Eye (tissue), 1 donor: ENCODE measurements around the gene HERC3.

Source experiments
- DNase-seq: peaks from one replicate; pipeline ENCODE4 v3.0.0-alpha.2; 2015

Gene HERC3

DNA sequence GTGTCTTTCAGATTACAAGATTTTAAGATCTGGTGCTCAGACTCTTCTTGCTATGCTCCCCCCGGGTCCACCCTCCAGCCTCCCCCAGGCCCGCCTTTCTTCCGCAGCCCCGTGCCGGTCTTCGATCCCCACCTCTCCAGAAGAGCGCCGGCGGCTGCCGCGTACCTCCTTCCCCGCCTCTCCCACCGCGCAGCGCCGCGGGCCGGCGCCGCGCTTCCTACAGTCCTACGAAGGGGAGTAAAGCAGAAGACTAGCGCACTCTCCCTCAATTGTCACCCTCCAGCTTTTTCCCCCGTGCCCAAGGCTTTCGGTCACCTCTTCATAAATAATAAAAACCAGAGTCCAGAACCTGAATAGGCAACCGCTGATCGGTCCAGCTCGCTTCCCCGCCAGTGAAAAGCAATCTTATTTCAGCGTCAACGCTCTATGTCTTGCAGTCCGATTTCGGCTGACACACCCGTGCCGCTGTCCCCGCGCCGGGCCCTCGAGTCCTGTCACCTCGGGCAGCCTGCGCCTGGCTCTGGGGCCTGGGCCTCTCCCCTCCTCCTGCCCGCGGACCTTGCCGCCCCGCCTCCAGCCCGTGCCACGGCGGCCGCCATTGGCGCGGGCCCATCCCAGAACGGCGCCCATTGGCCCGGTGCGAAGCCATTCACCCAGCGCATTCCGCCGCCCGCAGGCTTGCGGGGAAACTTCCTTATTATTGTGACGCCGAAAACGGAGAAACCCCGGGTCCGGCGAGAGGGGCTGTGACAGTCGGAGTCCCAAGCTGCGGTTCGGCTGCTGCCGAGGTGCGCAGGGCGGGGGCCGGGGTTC is at the start of gene HERC3:
Gene HERC3 (plus strand): TSS at position 694 of the 813 bp plus-strand sequence. CDS start 13,344 bp downstream, outside the sequence.
- peak; percentile 96 for DNase-seq

DNA sequence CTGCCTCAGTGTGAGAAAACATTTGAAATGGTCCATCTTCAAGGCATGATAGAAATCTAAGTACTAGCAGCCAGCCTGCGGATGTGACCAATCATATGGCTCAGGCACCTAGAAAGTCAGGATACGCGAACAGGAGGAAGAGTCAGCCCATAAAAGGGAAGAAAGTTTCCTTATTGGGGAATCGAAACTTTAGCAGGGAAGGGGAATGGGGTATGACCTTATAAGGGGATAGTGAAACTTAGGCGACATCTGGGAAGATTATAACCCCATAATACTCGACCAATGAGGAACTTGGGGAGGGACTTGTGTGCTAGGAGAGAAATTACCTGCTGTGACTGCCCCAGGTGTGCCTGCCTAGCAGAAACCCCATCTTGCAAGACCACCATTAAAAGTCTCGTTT is 42.5 kb upstream of the HERC3 start:
- DNase-seq: no peak

DNA sequence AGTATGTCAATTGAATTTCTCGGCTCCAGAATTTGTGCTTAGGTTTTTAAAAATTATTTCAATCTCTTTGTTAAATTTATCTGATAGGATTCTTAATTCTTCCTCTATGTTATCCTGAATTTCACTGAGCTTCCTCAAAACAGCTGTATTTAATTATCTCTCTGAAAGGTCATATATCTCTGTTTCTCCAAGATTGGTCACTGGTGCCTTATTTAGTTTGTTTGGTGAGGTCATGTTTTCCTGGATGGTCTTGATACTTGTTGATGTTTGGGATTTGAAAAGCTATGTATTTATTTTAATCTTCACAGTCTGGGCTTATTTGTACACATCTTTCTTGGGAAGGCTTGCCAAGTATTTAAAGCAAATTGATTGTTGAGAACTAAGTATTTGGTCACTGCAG is 24.7 kb upstream of the HERC3 start:
- no peak for DNase-seq

DNA sequence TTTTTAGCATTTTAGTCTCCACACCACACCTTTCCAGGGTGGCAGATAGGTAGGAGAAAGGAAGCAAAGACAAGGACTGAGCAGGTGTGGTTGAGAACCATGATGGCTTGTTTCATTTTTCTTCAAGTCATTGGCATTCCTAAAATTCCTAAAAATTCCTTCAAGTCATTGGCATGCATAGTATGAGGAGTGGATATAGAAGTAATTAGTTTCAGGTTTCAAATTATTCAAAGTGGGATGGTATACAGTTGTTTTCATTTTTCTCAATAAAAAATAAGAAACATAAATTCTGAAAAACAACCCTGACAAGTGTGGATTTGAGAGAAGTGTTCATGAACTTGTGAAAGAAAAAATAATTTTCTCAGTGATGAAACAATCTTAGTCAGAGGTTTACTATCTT is 22.3 kb upstream of the HERC3 start:
- DNase-seq: no peak

DNA sequence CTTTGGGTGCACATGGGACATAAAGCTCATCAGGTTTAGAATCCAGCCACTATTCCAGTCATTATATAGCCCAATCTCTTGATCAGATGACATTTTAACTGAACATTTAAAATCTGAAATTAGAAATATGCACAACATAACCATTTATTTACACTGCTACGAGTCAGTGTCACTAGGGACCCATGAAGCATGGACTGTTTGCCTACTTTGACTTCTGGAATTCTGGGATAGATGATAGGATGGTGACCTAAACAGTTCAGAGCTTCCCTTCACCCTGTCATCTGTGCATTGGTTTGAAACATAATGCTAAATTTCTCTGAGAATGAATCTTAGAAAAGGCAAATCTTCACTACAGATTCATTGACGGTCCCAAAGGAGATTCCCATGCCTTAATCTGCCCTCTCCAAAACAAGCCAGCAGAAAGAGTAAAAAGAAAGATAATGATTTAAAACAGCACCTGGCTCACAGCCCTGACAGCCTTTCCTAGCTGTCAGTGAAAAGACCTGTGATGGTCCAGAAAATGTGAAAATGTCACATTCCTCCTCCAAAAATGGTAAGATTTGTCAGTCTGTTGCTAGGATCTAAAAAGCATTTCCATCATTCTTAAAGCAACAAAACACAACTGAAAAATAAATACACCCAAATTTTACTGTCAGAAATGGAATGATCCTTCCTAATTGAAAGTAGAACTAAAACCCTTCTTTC is 18.9 kb upstream of the HERC3 start:
- DNase-seq: no peak

DNA sequence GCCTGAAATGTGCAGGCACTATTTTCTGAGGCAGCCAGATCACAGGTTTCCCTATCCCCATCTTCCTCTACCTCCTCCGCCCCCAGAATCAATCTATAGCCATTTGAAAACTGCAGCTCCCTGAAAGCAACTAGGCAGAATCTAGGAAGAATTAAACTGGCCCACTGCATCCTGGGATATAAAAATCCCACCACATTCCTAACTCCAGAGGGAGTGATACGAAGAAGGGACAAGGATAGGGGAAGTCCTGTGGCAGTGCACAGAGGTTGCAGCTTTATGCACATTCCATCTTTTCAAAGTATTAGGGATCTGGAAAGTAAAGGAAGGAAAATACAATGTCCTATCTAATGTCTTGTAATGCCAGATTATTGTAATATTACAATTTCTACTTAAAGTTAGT is 18.3 kb upstream of the HERC3 start:
- DNase-seq: peak; percentile 45

DNA sequence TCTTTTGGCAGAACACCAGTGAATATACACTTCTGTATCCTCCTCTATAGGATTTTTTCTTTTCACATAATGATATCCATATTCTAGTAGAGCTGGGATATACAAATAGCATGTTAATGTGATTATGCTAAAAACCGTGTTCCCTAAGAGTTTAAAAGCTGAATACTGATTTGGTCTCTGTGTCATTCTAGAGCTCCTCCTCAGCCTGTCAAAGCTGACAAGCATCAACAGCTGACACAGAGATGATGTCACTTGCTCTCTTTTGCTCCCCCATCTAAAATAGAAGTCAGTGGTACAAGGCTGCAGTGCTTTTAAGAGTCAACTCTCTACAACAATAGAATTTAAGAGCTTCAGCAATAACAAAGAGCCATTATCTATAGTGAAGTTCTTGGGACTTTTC is 17.1 kb upstream of the HERC3 start:
- peak; percentile 6 for DNase-seq

DNA sequence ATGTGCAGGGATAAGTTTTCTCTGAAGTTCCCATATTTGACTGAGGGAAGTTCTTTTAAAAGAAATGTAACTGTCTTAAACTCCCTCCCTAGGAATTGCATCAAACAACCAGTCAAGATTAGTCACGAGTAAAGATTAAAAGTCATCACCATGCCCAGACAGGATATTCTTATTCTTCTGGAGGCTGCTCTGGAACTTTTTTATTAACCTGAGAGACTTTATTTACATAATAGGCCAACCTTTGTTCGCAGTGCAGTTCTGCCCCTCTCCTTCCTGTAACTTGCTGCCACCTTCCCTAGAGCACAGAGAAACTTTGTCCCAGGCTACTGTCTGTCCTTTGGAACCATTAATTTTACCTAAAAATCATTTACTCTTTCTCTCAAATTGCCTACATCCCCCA is 9.8 kb upstream of the HERC3 start:
- no peak for DNase-seq

DNA sequence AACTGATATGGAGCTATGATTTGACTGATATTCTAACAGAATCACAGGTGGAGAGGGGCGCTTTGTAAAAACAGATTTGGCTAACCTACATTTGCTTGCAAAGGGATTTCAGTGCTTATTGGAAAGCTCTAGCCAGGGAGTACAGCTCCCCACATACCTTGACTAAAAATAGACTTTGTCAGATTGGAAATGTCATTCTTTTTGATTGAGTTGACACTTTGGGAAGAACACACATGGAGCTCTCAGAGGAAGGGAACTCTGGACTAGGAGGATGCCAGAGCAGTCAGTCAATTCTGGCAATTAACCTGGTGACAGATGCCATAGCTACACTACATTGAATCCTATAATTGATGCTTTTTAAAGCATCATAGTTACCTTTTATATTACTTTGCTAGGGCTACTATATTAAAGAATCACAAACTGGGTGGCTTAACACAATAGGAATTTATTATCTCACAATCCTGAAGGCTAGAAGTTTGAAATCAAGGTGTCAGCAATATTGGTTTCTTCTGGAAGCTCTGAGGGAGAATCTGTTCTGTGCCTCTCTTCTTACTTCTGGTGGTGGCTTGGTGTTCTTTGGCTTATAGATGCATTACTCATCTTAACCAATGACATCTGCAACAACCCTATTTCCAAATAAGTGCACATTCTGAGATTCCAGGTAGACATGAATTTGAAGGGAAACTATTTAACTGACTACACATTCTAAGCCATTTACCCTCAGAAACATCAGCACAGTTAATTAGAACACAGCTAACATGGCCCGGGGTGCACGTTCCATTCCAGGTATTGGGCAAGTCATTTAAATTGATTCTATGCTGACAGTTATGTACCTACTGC is 8.4 kb upstream of the HERC3 start:
- DNase-seq: no peak

DNA sequence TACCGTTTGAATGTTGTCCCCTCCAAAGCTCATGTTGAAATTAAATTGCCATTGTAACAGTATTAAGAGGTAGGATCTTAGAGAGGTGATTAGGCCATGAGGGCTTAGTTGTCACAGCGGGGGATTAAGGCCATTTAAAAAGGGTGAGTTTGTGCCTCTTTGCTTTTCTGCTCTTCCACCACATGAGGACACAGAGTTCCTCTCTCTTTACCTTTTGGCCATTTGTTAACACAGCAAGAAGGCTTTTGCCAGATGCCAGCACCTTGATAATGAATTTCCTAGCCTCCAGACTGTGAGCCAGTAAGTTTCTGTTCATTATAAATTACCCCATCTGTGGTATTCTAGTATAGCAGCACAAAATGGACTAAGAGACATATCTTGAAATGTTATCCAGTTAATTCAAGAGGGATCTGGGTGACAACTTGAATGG is 7.8 kb upstream of the HERC3 start:
- DNase-seq: no peak

DNA sequence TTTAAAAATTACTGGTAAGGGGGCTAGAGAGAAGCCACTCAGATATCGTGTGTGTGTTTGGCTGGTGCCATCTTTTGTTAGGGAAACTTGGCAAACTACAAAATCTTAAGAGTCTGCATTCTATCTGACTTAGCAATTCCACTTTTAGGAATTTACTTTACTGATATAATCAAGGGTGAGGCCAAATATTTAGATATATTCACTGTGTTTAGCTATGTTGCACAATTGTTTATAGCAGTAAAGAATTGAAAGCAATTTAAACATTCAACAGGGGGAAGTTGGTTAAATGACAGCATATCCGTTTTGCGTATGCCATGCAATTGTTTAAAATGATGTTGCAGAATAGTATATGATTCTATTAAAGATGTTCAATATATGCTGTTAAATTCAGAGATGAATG is 6.4 kb upstream of the HERC3 start:
- no peak for DNase-seq

DNA sequence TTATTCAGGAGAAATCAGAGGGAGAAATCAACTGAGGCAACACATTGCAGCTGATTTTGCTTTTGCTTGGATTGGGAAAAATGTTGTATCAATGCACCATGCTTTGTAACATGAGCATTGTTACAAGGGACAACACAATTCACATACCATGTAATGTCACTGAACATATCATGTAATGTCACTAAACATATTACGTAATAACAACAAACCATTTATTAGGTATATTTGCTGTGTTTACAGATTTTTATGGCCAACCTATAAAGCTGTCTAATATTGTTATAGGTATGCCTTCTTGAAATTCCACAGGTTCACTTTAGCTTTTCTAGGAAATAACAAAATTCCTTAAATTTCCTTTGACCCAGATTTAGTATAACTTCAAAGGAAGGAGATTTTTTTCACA is 5.0 kb upstream of the HERC3 start:
- DNase-seq: no peak

DNA sequence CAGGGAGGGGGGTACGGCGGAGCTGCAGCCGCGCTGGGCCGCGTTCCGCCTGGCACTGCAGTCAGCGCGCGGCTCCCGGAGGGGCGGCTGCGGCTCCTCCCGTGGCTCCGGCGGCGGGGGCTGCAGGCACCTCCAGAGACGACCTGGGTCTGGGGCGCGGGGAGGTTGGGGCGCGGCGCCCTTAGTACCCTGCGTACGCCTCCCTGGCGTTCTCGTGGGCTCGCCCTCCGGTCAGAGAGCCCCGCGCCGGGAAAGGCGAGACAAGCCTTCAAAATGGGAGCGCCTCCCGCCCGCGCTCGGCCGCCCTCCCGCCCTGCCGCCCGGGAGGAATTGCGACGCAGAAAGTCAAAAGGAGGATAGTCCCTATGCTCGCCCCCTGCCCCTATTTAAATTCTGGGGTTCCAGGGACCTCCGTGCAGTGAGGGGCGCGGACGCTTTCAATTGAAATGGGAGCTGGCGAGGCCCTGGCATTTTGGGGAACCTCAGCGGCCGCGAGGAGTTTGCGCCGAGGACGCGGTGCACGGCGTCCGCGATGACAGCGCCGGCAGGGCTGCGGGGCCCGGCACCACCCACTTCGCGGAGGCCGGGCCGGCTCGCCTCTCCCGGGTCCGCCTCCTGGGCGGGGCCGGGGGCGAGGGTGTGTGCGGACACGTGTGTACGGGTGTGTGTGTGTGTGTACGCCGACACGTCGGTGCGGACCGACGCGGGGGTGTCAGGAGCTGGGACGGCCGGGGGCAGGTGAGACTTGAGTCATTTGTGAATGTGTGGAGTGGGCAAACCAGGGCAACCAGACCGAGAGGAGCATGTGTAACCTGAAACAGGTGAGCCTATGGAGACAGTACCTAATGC is 544 bp downstream of the HERC3 start:
- DNase-seq: peak; percentile 88

DNA sequence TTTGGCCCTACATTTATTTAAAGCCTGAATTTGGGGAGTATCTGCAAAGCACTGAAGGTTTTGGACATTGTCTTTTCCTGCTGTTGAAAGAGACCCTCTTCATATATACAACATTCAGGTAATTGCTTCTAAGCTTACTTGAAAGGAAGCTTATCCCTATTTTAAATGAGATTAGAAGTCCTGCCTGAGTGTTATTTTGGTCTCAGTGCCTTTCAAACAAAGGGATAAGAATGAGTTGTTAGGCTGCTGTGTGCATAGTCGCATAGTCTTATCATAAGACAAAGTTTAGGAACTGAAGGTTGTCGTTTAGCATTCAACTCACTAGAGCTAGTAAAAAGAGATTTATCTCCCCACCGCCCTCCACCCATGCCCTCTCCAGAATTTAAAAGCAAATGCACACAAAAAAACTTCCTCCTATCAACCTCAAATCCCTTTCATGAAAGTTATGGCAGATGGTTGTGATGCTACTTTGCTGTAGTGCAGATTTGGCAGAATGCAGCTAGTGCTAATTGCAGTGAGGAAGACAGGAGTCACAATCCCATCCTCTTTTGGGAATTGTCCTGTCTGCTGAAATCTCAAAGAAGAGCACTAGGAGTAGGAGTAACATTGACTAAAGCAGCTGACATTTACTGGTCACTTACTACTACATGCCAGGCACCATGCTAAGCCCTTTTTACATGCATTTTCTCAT is 5.8 kb downstream of the HERC3 start:
- DNase-seq: no peak

DNA sequence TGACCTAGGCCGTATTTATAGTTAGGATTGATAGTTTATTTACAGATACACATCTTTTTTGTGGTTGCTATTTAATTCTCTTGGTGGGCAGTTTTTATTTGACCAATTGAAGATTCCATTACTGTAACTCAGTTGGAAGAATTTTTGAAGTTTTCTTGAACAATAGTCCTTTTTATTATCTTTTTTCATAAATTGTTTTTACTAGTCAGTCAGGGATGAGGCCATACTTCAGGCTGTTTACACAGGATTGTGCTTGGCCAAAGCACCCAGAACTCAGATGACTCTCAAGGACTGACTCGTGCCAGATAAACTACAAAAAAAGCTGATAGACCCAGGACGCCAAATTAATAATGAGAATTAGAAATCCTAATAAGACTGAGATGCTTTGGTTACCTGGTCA is 7.0 kb downstream of the HERC3 start:
- no peak for DNase-seq

DNA sequence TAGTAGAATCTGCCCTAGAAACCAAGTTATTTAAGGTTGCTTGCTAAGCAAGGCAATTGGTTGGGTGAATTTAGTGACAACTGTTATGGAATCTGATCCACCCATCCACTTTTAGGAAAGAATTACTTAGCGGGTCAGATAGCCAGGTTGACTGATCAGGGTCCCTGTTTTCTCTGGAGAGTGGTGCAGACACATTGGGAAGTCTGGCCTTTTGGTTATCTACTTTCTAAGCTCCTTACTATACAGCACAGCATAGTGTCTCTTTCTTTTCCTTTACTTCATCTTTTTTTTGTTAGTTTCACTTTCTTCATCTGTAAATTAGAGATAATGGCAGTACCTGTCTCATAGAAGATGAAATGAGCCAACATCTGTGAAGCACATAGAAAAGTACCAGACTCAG is 7.4 kb downstream of the HERC3 start:
- no peak for DNase-seq

DNA sequence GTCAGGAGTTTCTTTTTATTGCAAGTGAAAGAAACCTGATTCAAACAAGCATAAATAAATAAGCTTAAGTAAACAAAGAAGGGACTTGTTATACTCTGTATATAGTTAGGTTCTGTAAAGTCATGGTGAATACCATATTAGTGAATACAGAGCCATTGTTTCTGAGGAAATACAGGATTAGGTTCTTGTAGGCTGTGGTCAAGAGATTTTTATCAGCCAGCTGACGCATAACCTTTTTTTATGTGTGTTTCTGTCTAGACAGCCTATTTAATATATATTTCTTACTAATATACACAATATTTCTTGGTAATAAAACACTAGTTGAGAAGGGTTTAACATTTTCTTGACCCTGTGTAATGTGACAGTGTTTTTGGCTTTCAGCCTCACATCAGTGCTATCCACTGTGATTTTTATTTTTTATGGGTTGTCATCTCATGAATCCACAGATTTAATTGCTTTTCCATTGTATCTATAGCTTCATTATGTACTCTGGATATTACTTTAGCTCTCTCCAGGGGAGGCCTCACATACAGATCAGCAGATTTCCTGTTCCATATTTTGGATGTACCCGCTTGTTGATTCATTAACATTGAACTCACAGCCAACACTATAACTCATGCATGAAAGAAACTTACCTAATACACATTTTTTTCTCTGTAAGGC is 8.0 kb downstream of the HERC3 start:
- no peak for DNase-seq

DNA sequence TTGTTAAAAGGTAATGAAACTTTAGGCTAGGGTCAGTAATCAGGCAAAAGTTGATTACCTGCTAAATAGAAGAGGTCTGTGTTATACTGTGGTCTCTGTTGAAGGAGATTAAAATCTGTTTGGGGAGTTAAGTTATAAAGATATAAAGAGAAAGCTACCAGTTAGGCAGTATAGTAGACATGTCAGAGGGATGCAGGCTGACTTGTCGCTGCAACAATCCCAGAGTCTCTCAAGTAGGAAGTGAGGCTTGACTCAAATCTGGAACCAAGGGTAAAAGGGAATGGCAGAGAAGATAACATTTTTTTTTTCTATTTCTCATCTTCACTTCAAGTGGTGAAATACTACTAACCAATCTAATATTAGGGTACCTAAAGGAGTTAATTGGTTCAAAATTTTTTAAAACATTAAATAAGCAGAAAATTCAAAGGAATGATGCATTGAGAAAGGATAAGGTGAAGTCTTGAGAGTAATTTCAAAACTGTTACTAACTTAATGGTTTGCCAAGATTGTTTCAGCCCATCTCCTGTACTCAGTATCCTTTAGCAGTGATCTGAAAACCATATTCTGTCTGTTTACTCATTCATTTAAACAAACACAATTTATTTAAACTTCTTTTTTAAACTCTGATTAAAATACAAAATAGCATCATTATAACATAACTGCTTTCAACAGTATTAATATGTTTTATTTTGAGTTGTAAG is 12.8 kb downstream of the HERC3 start:
- no peak for DNase-seq

DNA sequence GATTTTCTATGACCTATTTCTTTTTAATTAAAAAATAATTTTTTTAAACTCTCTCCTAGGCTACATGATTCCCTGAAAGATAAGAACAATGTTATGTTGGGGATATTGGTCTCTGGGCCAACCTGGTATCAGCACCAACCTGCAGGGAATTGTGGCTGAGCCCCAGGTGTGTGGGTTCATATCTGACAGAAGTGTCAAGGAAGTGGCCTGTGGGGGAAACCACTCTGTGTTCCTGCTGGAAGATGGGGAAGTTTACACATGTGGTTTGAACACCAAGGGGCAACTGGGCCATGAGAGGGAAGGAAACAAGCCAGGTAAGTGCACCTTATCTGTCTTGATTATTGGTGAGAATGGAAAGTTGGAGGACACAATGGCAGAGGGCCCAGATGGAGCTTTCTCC is 13.5 kb downstream of the HERC3 start:
- DNase-seq: no peak

DNA sequence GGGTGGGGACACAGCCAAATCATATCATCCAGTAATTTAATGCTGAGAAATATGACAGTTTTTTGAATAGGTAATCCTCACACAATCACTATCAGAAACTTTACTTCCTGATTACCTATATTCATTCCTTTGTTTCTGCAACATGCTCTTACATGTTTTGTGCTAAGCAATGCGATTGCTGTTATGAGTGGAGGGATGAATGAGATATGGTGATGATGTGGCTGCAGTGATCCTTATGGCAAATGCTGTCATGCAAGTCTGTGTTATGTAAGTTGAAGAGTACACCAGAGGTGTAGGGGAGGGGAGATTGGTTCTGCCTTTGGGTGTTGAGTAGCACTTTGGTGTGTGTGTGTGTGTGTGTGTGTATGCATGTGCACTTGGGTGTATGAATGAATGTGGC is 14.6 kb downstream of the HERC3 start:
- no peak for DNase-seq

DNA sequence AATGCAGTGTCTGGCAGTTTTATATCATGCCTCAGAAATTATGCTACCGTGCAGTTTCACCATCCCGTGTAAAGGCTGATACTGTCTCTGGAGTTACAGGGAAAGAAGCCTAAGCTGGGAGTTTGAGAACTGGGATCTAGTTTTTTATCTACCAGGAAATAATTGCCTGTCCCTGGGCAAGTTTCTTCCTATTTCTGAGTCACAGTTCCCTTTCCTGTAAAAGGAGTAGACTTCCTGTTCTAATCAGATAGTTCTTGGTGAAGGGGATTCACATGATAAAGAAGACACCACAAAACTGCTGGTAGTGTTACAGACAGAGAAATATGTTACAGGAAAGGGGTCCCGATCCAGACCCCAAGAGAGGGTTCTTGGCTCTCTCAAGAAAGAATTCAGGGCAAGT is 17.1 kb downstream of the HERC3 start:
- DNase-seq: no peak
